GM12873 (cell line): ENCODE results near the gene GPHB5.

ENCODE experiments used
- CTCF ChIP-seq: IDR thresholded peaks from 2 replicates; pipeline ENCODE4 v1.5.1; 2012; ENCODE audit warnings: low read depth, mild to moderate bottlenecking, moderate library complexity, low read length, control low read depth; ENCODE audit not compliant: insufficient read depth; ENCODE audit errors: missing control alignments

The GPHB5 gene

GRCh38 chr14:63269561-63270225 is 49.0 kb downstream of the GPHB5 start:
- no peak for TF ChIP-seq CTCF

- no peak for TF ChIP-seq CTCF
Observed at GRCh38 chr14:63268771-63269170, 50.0 kb downstream of the GPHB5 start.

- TF ChIP-seq CTCF = no peak
Observed at GRCh38 chr14:63267171-63267570, 51.6 kb downstream of the GPHB5 start.

- TF ChIP-seq CTCF = no peak
Observed at GRCh38 chr14:63266106-63266505, 52.6 kb downstream of the GPHB5 start.
